SK-N-SH (cell line): ENCODE measurements around the gene TSSC4. TPM values are rescaled to one million over a fixed set of nuclear protein-coding genes. Genes with fewer than 3 reads are reported as not detected.

ENCODE experiments used
- CTCF ChIA-PET: fragments of 300-600, 350-600 bp; formaldehyde crosslinking; extraction: SDS; loops from one replicate; lab custom pipeline; 2021; lab: Yijun Ruan, JAX
- POLR2A ChIA-PET: fragments of 350-600 bp; sonication (Branson Sonifier 250); formaldehyde crosslinking; extraction: SDS; loops from one replicate; lab custom pipeline; 2020; ENCODE audit warnings: antibody characterized with exemption, inconsistent platforms; lab: Yijun Ruan, JAX
- DNase-seq: peaks from one replicate; pipeline ENCODE4 v3.0.0; 2012
- H2AFZ ChIP-seq: fragments of 200-600 bp; sonication (generic); 2 replicates; pipeline ENCODE4 v1.8.1; 2016; ENCODE audit warnings: antibody characterized with exemption, mild to moderate bottlenecking, low read depth
- H3F3A ChIP-seq: fragments of 200-600 bp; sonication (generic); replicated peaks from 2 replicates; pipeline ENCODE3; 2016; ENCODE audit warnings: antibody characterized with exemption, mild to moderate bottlenecking; ENCODE audit not compliant: insufficient read depth
- H3K27ac ChIP-seq, 2 experiments: fragments of 200-500 bp in 1 of 2; fragments of 200-600 bp in 1 of 2; sonication (Bioruptor generic) in 1 of 2; sonication (generic), shearing (Covaris generic) in 1 of 2; 2 replicates each; pipeline versions ENCODE4 v1.5.1 to v1.6.1; 2014 to 2016; ENCODE audit warnings: low read depth in 2 of 2, inconsistent platforms in 1 of 2, low read length in 1 of 2, mild to moderate bottlenecking in 1 of 2, mixed read lengths in 1 of 2
- H3K27me3 ChIP-seq: fragments of 200-600 bp; sonication (generic), shearing (Covaris generic); 2 replicates; pipeline ENCODE4 v1.6.1; 2016; ENCODE audit warnings: mixed run types; ENCODE audit not compliant: insufficient read depth
- H3K36me3 ChIP-seq, 2 experiments: fragments of 200-500 bp in 1 of 2; fragments of 200-600 bp in 1 of 2; sonication (Bioruptor generic) in 1 of 2; sonication (generic) in 1 of 2; replicated peaks in 1 of 2; 2 replicates each; pipeline versions ENCODE3 to v1.5.1; 2014 to 2016; ENCODE audit warnings: low read length in 1 of 2, mild to moderate bottlenecking in 1 of 2; ENCODE audit not compliant: insufficient read depth in 2 of 2, control insufficient read depth in 1 of 2
- H3K4me1 ChIP-seq, 2 experiments: fragments of 200-500 bp in 1 of 2; fragments of 200-600 bp in 1 of 2; sonication (Bioruptor generic) in 1 of 2; sonication (generic), shearing (Covaris generic) in 1 of 2; 2 replicates each; pipeline versions ENCODE4 v1.5.1 to v1.6.1; 2014 to 2016; ENCODE audit warnings: low read depth in 1 of 2, low read length in 1 of 2, mixed run types in 1 of 2; ENCODE audit not compliant: insufficient read depth in 2 of 2, control insufficient read depth in 1 of 2
- H3K4me2 ChIP-seq: fragments of 200-600 bp; sonication (generic), shearing (Covaris generic); 2 replicates; pipeline ENCODE4 v1.6.1; 2017; ENCODE audit warnings: mixed run types
- H3K4me3 ChIP-seq, 2 experiments: fragments of 200-500 bp in 1 of 2; fragments of 200-600 bp in 1 of 2; sonication (Bioruptor generic) in 1 of 2; sonication (generic), shearing (Covaris generic) in 1 of 2; 2 replicates each; pipeline versions ENCODE4 v1.5.1 to v1.8.1; 2014 to 2016; ENCODE audit warnings: low read depth in 2 of 2, inconsistent platforms in 1 of 2, low read length in 1 of 2, mild to moderate bottlenecking in 1 of 2, mixed read lengths in 1 of 2, moderate library complexity in 1 of 2
- H3K79me2 ChIP-seq: fragments of 200-600 bp; sonication (generic); 2 replicates; pipeline ENCODE4 v1.8.1; 2017; ENCODE audit warnings: mild to moderate bottlenecking; ENCODE audit not compliant: insufficient read depth
- H3K9ac ChIP-seq: fragments of 200-600 bp; sonication (generic); 2 replicates; pipeline ENCODE4 v1.6.1; 2017; ENCODE audit warnings: mixed run types
- H3K9me2 ChIP-seq: fragments of 200-600 bp; sonication (generic); 2 replicates; pipeline ENCODE4 v1.6.1; 2017; ENCODE audit warnings: mixed run types
- H3K9me3 ChIP-seq: fragments of 200-600 bp; sonication (generic); 2 replicates; pipeline ENCODE4 v1.6.1; 2017; ENCODE audit warnings: mixed run types, mild to moderate bottlenecking, moderate library complexity
- H4K20me1 ChIP-seq: fragments of 200-600 bp; sonication (generic); 2 replicates; pipeline ENCODE4 v1.6.1; 2017; ENCODE audit warnings: mild to moderate bottlenecking, mixed run types; ENCODE audit not compliant: insufficient read depth
- ELF1 ChIP-seq: IDR thresholded peaks from 2 replicates; pipeline ENCODE4 v1.4.0; 2012
- FOSL2 ChIP-seq: IDR thresholded peaks from 2 replicates; pipeline ENCODE4 v1.4.0; 2012; ENCODE audit warnings: low read depth, mild to moderate bottlenecking, moderate library complexity, borderline replicate concordance
- FOXJ3 ChIP-seq: sonication (generic); formaldehyde crosslinking; IDR thresholded peaks from 2 replicates; pipeline ENCODE4 v1.5.1; 2020; ENCODE audit warnings: mild to moderate bottlenecking, missing genetic modification reagents
- IRF3 ChIP-seq: fragments of 150-350 bp; IDR thresholded peaks from 2 replicates; pipeline ENCODE4 v1.6.1; 2016; ENCODE audit warnings: mild to moderate bottlenecking, low read depth, low read length
- MEF2A ChIP-seq: IDR thresholded peaks from 2 replicates; pipeline ENCODE4 v1.4.0; 2012; ENCODE audit warnings: low read depth, borderline replicate concordance
- RAD21 ChIP-seq: IDR thresholded peaks from 2 replicates; pipeline ENCODE4 v1.6.1; 2012; ENCODE audit warnings: mild to moderate bottlenecking, low read length
- RFX5 ChIP-seq: IDR thresholded peaks from 2 replicates; pipeline ENCODE4 v1.6.1; 2012; ENCODE audit warnings: mild to moderate bottlenecking, improper control_type of control experiment, low read length
- RXRA ChIP-seq: IDR thresholded peaks from 2 replicates; pipeline ENCODE4 v1.4.0; 2012; ENCODE audit warnings: low read depth, mild to moderate bottlenecking, borderline replicate concordance
- SIN3A ChIP-seq: IDR thresholded peaks from 2 replicates; pipeline ENCODE4 v1.6.1; 2012; ENCODE audit warnings: low read depth, mild to moderate bottlenecking, low read length, moderate library complexity, borderline replicate concordance
- TAF1 ChIP-seq: IDR thresholded peaks from 2 replicates; pipeline ENCODE4 v1.6.1; 2012; ENCODE audit warnings: low read depth, mild to moderate bottlenecking, low read length, moderate library complexity, borderline replicate concordance
- TCF12 ChIP-seq: IDR thresholded peaks from 2 replicates; pipeline ENCODE4 v1.4.0; 2012
- USF2 ChIP-seq: fragments of 150-350 bp; IDR thresholded peaks from 2 replicates; pipeline ENCODE4 v1.6.1; 2017; ENCODE audit warnings: antibody characterized with exemption, low read length, low read depth, borderline replicate concordance
- WGBS: methylation state at CpG from one replicate; pipeline ENCODE4 v1.1.6; 2017; ENCODE audit warnings: low lambda C conversion rate; 5-methylcytosine and 5-hydroxymethylcytosine counted together
- polyA plus RNA-seq, 3 experiments: library from polyadenylated mRNA; depleted of rRNA; stranded (reverse); fragments of >200 nt; gene quantifications; 2 replicates each; pipeline ENCODE4 v1.2.3, GENCODE V29; 2012
- TF ChIP-seq, protein P1 (sequence below): IDR thresholded peaks from 2 replicates; pipeline ENCODE4; 2012
- TF ChIP-seq, protein P2 (sequence below): IDR thresholded peaks from 2 replicates; pipeline ENCODE4 v1.4.0; 2012; ENCODE audit warnings: low read depth, borderline replicate concordance
- TF ChIP-seq, protein P3 (sequence below): IDR thresholded peaks from 2 replicates; pipeline ENCODE4 v1.4.0; 2012; ENCODE audit warnings: low read depth, borderline replicate concordance
- TF ChIP-seq, protein P4 (sequence below): IDR thresholded peaks from 2 replicates; pipeline ENCODE4 v1.4.0; 2012; ENCODE audit warnings: low read depth

TSSC4 gene
- polyA plus RNA-seq, 1 of the 3 experiments (the other 2 are of a cell fraction), result 45.1 TPM

- DNase-seq, result no peak
- H3K4me2 ChIP-seq, result no peak overlapping the region
- H3K9me2 ChIP-seq, result no peaks in the 10 kb centered on the region
These were observed 37.4 kb upstream of the TSSC4 start for GRCh38 chr11:2363130-2363529.

DNA sequence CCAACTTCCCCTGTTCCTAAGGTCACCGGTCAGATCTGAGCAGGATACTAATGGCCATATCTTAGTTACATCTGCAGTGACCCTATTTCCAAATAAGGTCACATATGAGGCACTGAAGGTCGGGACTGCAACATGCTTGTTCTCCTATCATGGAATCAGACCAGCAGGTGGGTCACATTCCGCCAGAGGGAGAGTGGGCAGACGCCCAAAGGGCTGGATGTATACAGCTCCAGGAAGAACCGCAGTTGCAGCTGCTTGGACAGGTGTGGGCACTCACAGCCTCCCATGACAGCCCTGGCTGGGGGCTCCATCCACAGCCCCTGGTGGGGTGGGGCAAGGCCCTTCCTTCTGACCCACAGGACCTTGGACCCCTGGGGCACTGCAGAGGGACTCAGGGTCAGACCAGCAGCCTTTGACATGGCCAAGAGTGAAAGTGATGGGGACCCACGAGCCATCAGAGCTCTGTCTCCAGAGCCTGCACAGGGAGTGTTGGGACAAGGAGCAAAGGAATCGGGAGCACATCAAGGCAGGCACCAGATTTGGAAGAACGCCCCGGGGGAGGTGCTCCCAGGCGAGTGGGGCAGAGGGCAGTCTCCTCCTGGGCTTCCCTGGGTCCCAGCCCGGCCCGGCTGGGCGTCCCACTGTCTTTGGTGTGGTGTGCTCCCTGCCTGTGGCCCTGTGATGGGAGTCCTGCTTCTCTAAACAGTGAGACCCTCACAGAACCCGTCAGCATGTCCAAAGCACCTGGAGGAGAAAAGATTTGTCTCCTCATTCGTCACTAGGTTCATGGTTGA is 36.8 kb upstream of the TSSC4 start:
- Histone ChIP-seq H3K4me3 (no peak overlapping the region), H3K79me2 (no peaks in the 10 kb centered on the region), H3K4me1 (peaks cover 0 to 6% of the 10 kb centered on the region in 2 experiments; a peak in 1 of 4 replicates), H3K9me2 (no peaks in the 10 kb centered on the region), H3F3A (no peaks in the 10 kb centered on the region), H3K9ac (no peak overlapping the region), H3K9me3 (no peaks in the 10 kb centered on the region), H3K36me3 (no peaks in the 10 kb centered on the region), H4K20me1 (no peaks in the 10 kb centered on the region), H3K27me3 (no peaks in the 10 kb centered on the region), H2AFZ (no peak overlapping the region), H3K4me2 (no peak overlapping the region), H3K27ac (no peak overlapping the region)
- no peak for DNase-seq
- TF ChIP-seq FOXJ3 (CRISPR knock-in tag) (no peak), RAD21 (no peak), TAF1 (no peak), USF2 (no peak), FOSL2 (no peak), TCF12 (no peak), IRF3 (no peak), SIN3A (no peak), ELF1 (no peak)
- TF ChIP-seq, protein P1, sequence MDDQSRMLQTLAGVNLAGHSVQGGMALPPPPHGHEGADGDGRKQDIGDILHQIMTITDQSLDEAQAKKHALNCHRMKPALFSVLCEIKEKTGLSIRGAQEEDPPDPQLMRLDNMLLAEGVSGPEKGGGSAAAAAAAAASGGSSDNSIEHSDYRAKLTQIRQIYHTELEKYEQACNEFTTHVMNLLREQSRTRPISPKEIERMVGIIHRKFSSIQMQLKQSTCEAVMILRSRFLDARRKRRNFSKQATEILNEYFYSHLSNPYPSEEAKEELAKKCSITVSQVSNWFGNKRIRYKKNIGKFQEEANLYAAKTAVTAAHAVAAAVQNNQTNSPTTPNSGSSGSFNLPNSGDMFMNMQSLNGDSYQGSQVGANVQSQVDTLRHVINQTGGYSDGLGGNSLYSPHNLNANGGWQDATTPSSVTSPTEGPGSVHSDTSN, result no peak
- TF ChIP-seq, protein P2, sequence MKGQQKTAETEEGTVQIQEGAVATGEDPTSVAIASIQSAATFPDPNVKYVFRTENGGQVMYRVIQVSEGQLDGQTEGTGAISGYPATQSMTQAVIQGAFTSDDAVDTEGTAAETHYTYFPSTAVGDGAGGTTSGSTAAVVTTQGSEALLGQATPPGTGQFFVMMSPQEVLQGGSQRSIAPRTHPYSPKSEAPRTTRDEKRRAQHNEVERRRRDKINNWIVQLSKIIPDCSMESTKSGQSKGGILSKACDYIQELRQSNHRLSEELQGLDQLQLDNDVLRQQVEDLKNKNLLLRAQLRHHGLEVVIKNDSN, result no peak
- TF ChIP-seq, protein P3, sequence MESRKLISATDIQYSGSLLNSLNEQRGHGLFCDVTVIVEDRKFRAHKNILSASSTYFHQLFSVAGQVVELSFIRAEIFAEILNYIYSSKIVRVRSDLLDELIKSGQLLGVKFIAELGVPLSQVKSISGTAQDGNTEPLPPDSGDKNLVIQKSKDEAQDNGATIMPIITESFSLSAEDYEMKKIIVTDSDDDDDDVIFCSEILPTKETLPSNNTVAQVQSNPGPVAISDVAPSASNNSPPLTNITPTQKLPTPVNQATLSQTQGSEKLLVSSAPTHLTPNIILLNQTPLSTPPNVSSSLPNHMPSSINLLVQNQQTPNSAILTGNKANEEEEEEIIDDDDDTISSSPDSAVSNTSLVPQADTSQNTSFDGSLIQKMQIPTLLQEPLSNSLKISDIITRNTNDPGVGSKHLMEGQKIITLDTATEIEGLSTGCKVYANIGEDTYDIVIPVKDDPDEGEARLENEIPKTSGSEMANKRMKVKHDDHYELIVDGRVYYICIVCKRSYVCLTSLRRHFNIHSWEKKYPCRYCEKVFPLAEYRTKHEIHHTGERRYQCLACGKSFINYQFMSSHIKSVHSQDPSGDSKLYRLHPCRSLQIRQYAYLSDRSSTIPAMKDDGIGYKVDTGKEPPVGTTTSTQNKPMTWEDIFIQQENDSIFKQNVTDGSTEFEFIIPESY, result no peak
- 56% methylated on average over 7 of the region's 15 CpGs for WGBS
- ChIA-PET CTCF (no interaction called here), POLR2A (interaction anchor here (1.2 kb wide), 1 partner anchor 13 kb away, joined by 4 read pairs; no protein-coding TSS in a partner anchor)

More at GRCh38 chr11:2363130-2363529, 37.4 kb upstream of the TSSC4 start:
- WGBS, result 70% methylated on average over 6 of the region's 10 CpGs
- Histone ChIP-seq H2AFZ (no peak overlapping the region), H3K36me3 (no peaks in the 10 kb centered on the region), H3K79me2 (no peaks in the 10 kb centered on the region), H4K20me1 (no peaks in the 10 kb centered on the region), H3K4me3 (no peak overlapping the region), H3K27me3 (no peaks in the 10 kb centered on the region), H3K9me3 (no peaks in the 10 kb centered on the region), H3K4me1 (peaks cover 0 to 6% of the 10 kb centered on the region in 2 experiments; a peak in 1 of 4 replicates), H3K9ac (no peak overlapping the region), H3K27ac (no peak overlapping the region), H3F3A (no peaks in the 10 kb centered on the region)
- ChIA-PET POLR2A (interaction anchor here (1.2 kb wide), 1 partner anchor 14 kb away, joined by 4 read pairs; no protein-coding TSS in a partner anchor), CTCF (no interaction called here)
- TF ChIP-seq RXRA, result no peak
- TF ChIP-seq RFX5, result no peak
- TF ChIP-seq MEF2A, result no peak
- TF ChIP-seq, protein P4, sequence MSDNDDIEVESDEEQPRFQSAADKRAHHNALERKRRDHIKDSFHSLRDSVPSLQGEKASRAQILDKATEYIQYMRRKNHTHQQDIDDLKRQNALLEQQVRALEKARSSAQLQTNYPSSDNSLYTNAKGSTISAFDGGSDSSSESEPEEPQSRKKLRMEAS, result no peak
